ENCODE measurements around the gene DSTN.

DSTN gene

GRCh38 chr20:17569616-17570346 lies at the start of gene DSTN:
DSTN (plus strand) TSS chr20:17570075; CDS start chr20:17570209, 134 bp downstream.
- peak; percentile 95 for DNase-seq (ENCODE audit: low read depth)

DNA sequence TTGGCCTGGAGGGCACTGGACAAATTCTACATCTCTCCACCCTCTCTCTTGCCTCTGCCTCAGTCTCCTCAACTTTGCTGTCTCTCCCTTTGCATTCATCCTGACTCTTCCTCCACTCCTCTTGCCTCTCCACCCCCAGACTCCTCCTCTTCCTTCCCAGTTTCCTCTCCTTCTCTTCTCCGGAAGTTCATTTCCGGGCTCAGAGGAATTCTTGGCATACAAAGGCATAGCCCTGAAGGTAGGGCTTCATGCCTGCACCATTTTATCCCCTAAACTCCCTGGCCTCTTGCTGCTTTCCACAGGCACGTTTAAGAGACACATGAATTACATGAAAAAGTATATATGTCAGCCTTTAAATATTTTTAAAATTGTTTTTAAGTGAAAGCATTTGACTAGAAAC lies 49.3 kb upstream of the DSTN start:
- DNase-seq (ENCODE audit: low read depth), result no peak

GRCh38 chr20:17522528-17522927 lies 47.3 kb upstream of the DSTN start:
- no peak for DNase-seq (ENCODE audit: low read depth)

DNA sequence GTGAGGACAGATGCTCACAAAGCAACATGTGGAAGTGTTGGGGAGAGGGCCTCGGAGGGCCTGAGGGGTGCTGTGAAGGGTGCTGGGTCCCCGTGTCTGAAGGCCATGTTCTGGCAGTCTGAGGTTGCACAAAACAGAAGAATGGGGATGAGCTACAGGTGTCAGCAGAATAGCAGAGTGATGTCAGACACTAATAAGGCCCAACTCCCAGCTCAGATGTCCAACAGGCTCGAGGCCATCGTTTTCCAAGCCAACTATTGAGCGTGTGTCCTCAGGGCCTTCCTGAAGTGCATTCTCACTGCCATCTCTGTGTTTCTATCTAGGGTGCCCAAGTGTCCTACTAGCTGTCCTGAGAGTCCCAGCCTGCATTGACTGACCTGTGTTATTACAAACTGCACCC lies 46.5 kb upstream of the DSTN start:
- DNase-seq (ENCODE audit: low read depth), result no peak

DNA sequence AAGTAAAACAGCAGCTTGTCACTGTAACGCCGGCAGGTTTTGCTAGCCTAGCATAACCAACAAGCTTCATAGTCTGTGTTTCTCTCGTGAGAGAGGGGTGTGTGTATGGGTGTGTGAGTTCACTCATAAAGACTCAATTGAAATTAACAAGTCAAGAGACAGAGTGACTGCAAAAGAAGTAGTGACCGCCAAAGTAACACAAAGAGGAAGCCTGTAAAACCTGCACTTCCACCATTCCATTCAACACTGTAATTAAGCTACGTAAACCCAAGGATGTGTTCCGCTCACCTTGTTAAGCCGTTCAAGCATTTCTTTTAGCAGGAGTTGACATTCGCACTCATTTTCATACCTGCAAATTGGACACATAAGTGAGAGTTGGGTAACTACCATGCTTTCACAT lies 45.3 kb upstream of the DSTN start:
- DNase-seq (ENCODE audit: low read depth), result no peak

DNA sequence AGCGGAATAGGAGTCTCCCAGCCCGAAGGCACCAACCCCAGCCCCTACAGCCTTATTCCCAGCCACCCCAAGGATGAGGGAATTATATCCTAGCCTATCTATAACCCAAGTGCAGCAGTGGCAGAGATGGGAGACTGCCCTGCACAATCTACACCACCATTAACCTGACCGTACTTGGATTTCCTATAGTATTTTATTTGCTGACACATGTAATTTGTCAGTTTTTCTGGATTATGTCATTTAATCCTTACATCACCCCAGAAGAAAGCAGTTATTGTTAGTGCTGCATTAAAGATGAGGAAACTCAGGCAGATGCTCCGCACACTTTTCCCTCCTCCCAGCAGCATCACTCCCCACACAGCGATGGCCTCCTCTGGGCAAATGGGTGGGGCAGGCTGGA lies 44.7 kb upstream of the DSTN start:
- no peak for DNase-seq (ENCODE audit: low read depth)

DNA sequence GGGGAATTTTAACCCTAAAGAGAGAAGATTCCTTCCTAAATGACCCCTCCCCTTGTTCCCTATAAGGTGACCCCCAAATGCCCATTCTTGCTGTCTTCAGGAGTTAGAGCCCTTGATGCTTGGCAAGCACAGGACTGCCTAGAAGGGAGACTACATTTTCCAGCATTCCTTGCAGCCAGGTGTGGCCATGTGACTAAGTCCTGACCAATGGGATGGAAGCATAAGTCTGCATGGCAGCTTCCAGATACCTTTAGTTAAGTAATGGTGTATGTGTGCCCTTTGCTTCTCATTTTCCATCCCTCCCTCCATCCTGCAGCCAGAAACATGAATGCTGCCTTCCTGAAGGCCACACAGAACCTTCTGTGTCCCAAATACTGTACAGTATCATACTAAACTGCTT lies 44.2 kb upstream of the DSTN start:
- no peak for DNase-seq (ENCODE audit: low read depth)

GRCh38 chr20:17529586-17529985 lies 40.3 kb upstream of the DSTN start:
- DNase-seq (ENCODE audit: low read depth), result no peak

- no peak for DNase-seq (ENCODE audit: low read depth)
These were observed 39.7 kb upstream of the DSTN start for GRCh38 chr20:17530153-17530552.

GRCh38 chr20:17530716-17531664 lies 38.9 kb upstream of the DSTN start, which contains the start of gene BFSP1:
BFSP1 (minus strand) TSS chr20:17531379; CDS start chr20:17531329, 50 bp downstream.
- DNase-seq (ENCODE audit: low read depth), result peak; percentile 58

GRCh38 chr20:17531665-17532025 lies 38.2 kb upstream of the DSTN start:
- DNase-seq (ENCODE audit: low read depth), result no peak

DNA sequence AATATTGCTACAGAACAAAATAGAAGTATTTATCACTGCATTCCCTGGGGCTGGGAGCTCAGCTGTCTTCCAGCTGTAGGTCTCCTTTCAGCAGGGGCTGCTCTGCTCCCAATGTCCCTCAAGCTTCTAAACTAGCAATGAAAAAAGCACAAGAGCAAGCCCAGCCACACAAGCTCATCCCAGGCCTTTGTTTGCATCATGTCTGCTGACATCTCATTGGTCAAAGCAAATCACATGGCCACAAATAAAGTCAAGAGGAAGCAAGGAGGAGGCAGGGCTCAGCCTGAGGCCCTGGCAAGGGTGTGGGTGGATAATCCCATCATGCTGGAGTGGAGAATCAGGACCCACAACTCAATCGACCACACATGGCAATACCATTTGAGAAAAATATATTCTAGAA lies 36.5 kb upstream of the DSTN start:
- DNase-seq (ENCODE audit: low read depth), result peak; percentile 45

GRCh38 chr20:17534077-17534476 lies 35.8 kb upstream of the DSTN start:
- no peak for DNase-seq (ENCODE audit: low read depth)

DNA sequence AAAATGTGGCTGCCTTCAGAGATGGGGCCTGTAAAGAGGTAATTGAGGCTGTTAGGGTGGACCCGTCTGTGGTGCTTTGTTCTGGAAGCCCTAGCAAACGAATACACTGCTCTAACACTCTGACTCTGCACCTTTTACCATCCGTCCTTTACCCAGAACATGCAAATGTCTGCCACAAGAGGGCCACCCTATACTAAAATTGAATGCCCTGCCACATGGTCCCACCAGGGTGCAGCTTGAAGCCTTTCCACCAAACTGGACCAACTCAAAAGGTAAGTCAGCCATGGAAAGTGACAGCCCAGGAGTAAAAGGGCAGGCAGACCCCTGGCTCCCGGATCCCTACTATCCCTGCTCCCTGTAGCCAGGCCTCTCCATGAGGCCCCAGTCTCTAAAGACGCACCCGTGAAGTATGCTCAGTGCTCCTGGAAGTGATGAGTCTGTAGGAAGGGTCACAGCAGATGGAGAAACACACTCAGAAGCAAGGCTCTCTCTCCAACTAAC lies 32.9 kb upstream of the DSTN start:
- peak; percentile 65 for DNase-seq (ENCODE audit: low read depth)

DNA sequence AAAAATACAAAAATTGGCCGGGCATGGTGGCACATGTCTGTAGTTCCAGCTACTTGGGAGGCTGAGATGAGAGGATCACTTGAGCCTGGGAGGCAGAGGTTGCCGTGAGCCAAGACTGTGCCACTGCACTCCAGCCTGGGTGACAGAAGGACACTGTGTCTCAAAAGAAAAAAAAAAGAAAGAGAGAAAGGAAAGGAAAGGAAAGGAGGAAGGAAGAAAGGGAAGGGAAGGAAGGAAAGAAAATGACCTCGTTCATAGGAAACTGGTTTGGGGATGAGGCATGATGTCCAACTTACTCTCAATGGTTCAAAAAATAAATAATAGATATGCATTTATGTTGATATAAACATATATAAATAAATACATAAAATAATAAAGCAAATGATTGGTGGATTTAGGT lies 31.9 kb upstream of the DSTN start:
- DNase-seq (ENCODE audit: low read depth), result no peak

DNA sequence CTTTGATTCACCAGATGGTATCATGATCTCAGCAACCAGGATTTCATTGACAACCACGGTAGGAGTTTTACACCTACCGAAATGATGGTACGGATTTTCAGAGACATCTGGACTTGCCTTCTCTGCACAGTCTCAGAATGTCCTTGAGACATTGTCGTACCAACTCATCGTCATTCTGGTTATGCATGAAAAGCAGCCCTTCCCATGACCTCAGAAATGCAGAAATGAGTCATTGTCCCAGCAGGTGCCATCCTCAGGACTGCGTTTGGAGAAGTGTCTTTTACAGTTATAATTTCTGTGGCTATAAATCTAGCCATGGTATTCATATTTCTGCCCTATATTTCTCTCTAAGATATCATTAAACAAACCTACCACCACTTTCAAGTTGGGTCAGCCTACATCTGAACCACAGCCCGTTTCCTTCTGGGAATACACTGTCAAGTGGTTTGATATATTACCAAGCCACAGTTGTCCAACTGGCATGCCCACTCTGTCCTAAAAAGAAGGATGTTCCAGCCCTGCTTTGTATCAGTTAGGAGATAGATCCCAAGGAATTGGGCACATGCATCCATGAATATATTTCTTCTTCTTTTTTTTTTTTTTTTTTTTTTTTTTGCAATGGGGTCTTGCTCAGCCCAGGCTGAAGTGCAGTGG lies 31.2 kb upstream of the DSTN start:
- no peak for DNase-seq (ENCODE audit: low read depth)

DNA sequence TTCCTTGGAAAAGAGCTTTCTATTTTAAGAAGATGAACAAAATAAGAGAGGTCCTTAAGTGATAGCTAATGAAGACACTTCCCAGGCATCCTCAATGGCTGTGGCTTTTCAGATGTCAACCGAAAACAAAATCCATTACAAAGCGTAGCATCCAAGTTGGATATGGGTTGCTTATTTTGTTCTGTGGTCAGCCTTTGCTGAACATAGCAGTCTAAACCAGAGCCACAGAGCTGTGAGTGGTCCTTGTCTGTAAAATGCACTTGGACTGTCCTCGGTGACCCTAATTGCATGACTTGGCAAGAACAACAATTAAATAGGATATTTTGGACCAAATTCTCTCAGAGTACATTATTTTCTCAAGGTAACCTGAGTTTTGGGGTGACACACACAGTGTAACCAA lies 28.3 kb upstream of the DSTN start:
- DNase-seq (ENCODE audit: low read depth), result no peak

- peak; percentile 58 for DNase-seq (ENCODE audit: low read depth)
These were observed 27.9 kb upstream of the DSTN start for GRCh38 chr20:17541996-17542395.

DNA sequence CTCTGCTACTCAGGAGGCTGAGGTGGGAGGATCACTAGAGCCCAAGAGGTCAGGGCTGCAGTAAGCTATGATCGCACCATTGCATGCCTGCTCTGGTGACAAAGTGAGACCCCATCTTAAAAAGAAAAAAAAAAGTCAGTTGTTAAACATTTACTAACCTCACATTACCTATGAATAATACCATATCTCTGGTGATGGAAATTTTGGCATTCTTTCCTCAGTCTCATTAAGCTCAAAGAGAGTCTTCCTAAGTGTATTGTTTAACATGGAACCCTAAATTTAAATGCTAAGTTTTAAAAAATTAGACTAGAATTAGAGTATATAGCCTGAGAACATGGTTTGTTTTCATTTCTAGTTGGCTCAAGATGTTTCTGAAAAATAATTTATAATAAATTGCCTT lies 27.4 kb upstream of the DSTN start:
- DNase-seq (ENCODE audit: low read depth), result no peak

DNA sequence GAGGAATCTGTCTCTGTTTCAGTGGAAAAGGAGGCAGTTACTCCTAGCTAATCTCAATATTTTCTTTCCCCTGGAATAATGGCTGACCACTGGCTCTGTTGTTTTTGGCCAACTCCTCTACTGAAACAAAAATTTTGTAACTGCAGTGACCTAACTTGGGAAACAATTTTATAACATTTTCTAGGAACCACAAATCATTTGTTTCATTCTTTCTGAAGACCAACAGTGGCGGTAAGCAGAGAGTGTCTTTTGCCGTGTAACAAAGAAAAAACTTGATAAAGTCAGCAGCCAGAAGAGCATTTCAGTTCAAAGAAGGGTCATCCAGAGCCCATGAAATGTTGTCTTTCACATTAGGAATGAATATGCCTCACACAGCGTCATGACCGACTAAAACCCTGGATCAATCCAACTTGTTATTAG lies 26.9 kb upstream of the DSTN start:
- peak; percentile 84 for DNase-seq (ENCODE audit: low read depth)

GRCh38 chr20:17543531-17544131 lies 26.2 kb upstream of the DSTN start:
- DNase-seq (ENCODE audit: low read depth), result peak; percentile 94

- DNase-seq (ENCODE audit: low read depth), result no peak
These were observed 24.7 kb upstream of the DSTN start for GRCh38 chr20:17545127-17545526.

All from fibroblast of gingiva (primary cell).